Skeletal muscle tissue (tissue), 4 donors: Measurements from ENCODE around the gene TATDN2. TPM values are rescaled to one million over a fixed set of nuclear protein-coding genes. Genes with fewer than 3 reads are reported as not detected.
"Not testable (repeated sequence)": the region's sequence is repeated elsewhere in the genome, so short reads cannot be mapped to it uniquely, and the experiment has no call there.

Experiments
- H3K27ac ChIP-seq: one replicate; pipeline ENCODE4 v1.7.0; 2013; ENCODE audit warnings: mild to moderate bottlenecking, low read depth, low read length, inconsistent platforms
- H3K27me3 ChIP-seq, 3 donors: one replicate each; pipeline ENCODE4 v1.7.0; 2013; ENCODE audit warnings: low read length in 3 of 3; ENCODE audit not compliant: control insufficient read depth in 3 of 3, insufficient read depth in 3 of 3
- H3K36me3 ChIP-seq, 3 donors: one replicate each; pipeline ENCODE4 v1.7.0; 2013; ENCODE audit warnings: low read length in 3 of 3; ENCODE audit not compliant: control insufficient read depth in 3 of 3, insufficient read depth in 3 of 3
- H3K4me1 ChIP-seq, 3 donors: one replicate each; pipeline ENCODE4 v1.7.0; 2013; ENCODE audit warnings: low read length in 3 of 3, mild to moderate bottlenecking in 3 of 3; ENCODE audit not compliant: control insufficient read depth in 3 of 3, insufficient read depth in 3 of 3
- H3K4me3 ChIP-seq, 3 donors: one replicate each; pipeline ENCODE4 v1.7.0; 2013; ENCODE audit warnings: low read length in 3 of 3
- H3K9ac ChIP-seq, 3 donors: one replicate each; pipeline ENCODE4 v1.7.0; 2013; ENCODE audit warnings: low read length in 3 of 3, mild to moderate bottlenecking in 3 of 3, moderate library complexity in 2 of 3, low read depth in 1 of 3
- H3K9me3 ChIP-seq, 3 donors: one replicate each; pipeline ENCODE4 v1.7.0; 2013; ENCODE audit warnings: low read length in 3 of 3; ENCODE audit not compliant: control insufficient read depth in 3 of 3
- total RNA-seq: library from RNA; depleted of rRNA; stranded (reverse); fragments of >200 nt; gene quantifications from one replicate; pipeline ENCODE4 v1.2.3, GENCODE V29; 2014
- donor health status: Osteomylitis.

Gene TATDN2
- total RNA-seq, 1 donor from 2014 or later: 13.6 TPM

- H3K4me1 ChIP-seq: peaks cover 0 to 9% (median 0%) of the 10 kb centered on the region in 3 donors
- H3K36me3 ChIP-seq: peaks cover 24 to 48% (median 28%) of the 10 kb centered on the region in 3 donors
- no peaks in the 10 kb centered on the region for H3K27me3 ChIP-seq
- no peak overlapping the region for H3K27ac ChIP-seq
- no peak overlapping the region for H3K9ac ChIP-seq
- no peak overlapping the region for H3K4me3 ChIP-seq
- no peaks in the 10 kb centered on the region for H3K9me3 ChIP-seq
Measured at GRCh38 chr3:10288575-10288960, 40.3 kb downstream of the TATDN2 start.

GRCh38 chr3:10289077-10289476, 40.8 kb downstream of the TATDN2 start:
- peaks cover 23 to 43% (median 23%) of the 10 kb centered on the region in 3 donors for H3K36me3 ChIP-seq
- peaks cover 0 to 9% (median 0%) of the 10 kb centered on the region in 3 donors for H3K4me1 ChIP-seq

GRCh38 chr3:10289787-10290355, 41.6 kb downstream of the TATDN2 start:
- Histone ChIP-seq H3K9me3 (no peaks in the 10 kb centered on the region), H3K27me3 (no peaks in the 10 kb centered on the region), H3K27ac (no peak overlapping the region), H3K9ac (peak overlapping the region in 1 of 3 donors; percentile 40), H3K4me3 (no peak overlapping the region), H3K4me1 (peaks cover 0 to 9% (median 0%) of the 10 kb centered on the region in 3 donors), H3K36me3 (peaks cover 23 to 38% (median 23%) of the 10 kb centered on the region in 3 donors)

More at GRCh38 chr3:10289077-10289476, 40.8 kb downstream of the TATDN2 start:
- Histone ChIP-seq H3K9me3 (no peaks in the 10 kb centered on the region), H3K27ac (no peak overlapping the region), H3K27me3 (no peaks in the 10 kb centered on the region), H3K4me3 (no peak overlapping the region), H3K9ac (no peak overlapping the region)

GRCh38 chr3:10290481-10291176, 42.4 kb downstream of the TATDN2 start:
- Histone ChIP-seq H3K36me3 (peaks cover 23 to 37% (median 23%) of the 10 kb centered on the region in 3 donors), H3K4me3 (no peak overlapping the region)

GRCh38 chr3:10291641-10292040, 43.4 kb downstream of the TATDN2 start:
- Histone ChIP-seq H3K36me3 (peaks cover 18 to 30% (median 19%) of the 10 kb centered on the region in 3 donors), H3K27ac (no peak overlapping the region), H3K4me3 (no peak overlapping the region), H3K9me3 (no peaks in the 10 kb centered on the region), H3K4me1 (peaks cover 0 to 9% (median 0%) of the 10 kb centered on the region in 3 donors), H3K27me3 (no peaks in the 10 kb centered on the region), H3K9ac (no peak overlapping the region)

More at GRCh38 chr3:10290481-10291176, 42.4 kb downstream of the TATDN2 start:
- H3K9me3 ChIP-seq: no peaks in the 10 kb centered on the region
- no peak overlapping the region for H3K27ac ChIP-seq
- peaks cover 0 to 9% (median 0%) of the 10 kb centered on the region in 3 donors for H3K4me1 ChIP-seq
- H3K9ac ChIP-seq: peak overlapping the region in 1 of 3 donors; percentile 40
- H3K27me3 ChIP-seq: no peaks in the 10 kb centered on the region

GRCh38 chr3:10292505-10293419, 44.5 kb downstream of the TATDN2 start, which contains the start of gene GHRL:
Gene GHRL (minus strand): TSS chr3:10292947. CDS start chr3:10290180, 2,767 bp downstream.
- no peaks in the 10 kb centered on the region for H3K27me3 ChIP-seq
- no peak within 1 kb of the TSS for H3K4me3 ChIP-seq
- no peaks in the 10 kb centered on the region for H3K9me3 ChIP-seq
- H3K36me3 ChIP-seq: peaks cover 15 to 22% (median 18%) of the 10 kb centered on the region in 3 donors
- H3K4me1 ChIP-seq: peaks cover 0 to 9% (median 0%) of the 10 kb centered on the region in 3 donors
- H3K27ac ChIP-seq: no peak within 1 kb of the TSS
- H3K9ac ChIP-seq: no peak within 1 kb of the TSS

GRCh38 chr3:10294030-10294586, 45.8 kb downstream of the TATDN2 start:
- H3K9me3 ChIP-seq: no peaks in the 10 kb centered on the region
- peaks cover 8 to 9% (median 8%) of the 10 kb centered on the region in 3 donors for H3K36me3 ChIP-seq
- H3K4me3 ChIP-seq: no peak overlapping the region
- H3K4me1 ChIP-seq: peaks cover 0 to 9% (median 0%) of the 10 kb centered on the region in 3 donors
- no peak overlapping the region for H3K9ac ChIP-seq
- no peak overlapping the region for H3K27ac ChIP-seq
- no peaks in the 10 kb centered on the region for H3K27me3 ChIP-seq

GRCh38 chr3:10298064-10298463, 49.8 kb downstream of the TATDN2 start:
- H3K27me3 ChIP-seq, H3K4me3 ChIP-seq, H3K9me3 ChIP-seq, H3K9ac ChIP-seq, H3K4me1 ChIP-seq, H3K27ac ChIP-seq: not testable (repeated sequence)
- H3K36me3 ChIP-seq: peaks cover 29 to 34% (median 33%) of the 10 kb centered on the region in 3 donors

- H3K36me3 ChIP-seq: peaks cover 40 to 45% (median 45%) of the 10 kb centered on the region in 3 donors
- no peak overlapping the region for H3K4me3 ChIP-seq
- peak overlapping the region in 1 of 3 donors; percentile 23 for H3K9ac ChIP-seq
- H3K27me3 ChIP-seq: no peaks in the 10 kb centered on the region
- H3K27ac ChIP-seq: no peak overlapping the region
- no peaks in the 10 kb centered on the region for H3K4me1 ChIP-seq
- H3K9me3 ChIP-seq: no peaks in the 10 kb centered on the region
Measured at GRCh38 chr3:10299175-10299574, 50.9 kb downstream of the TATDN2 start.
